ENCODE results near the gene ZFP36L2. TPM values are rescaled to one million over a fixed set of nuclear protein-coding genes. Genes with fewer than 3 reads are reported as not detected.
A peak's percentile ranks its signal among the peaks of the same experiment; 100 is the strongest.

Gene ZFP36L2
- total RNA-seq, 1 experiment from 2014 or later: 9.4 TPM

GRCh38 chr2:43248621-43249020 lies 22.2 kb upstream of the ZFP36L2 start:
- DNase-seq (ENCODE audit: low read depth): no peak

DNA sequence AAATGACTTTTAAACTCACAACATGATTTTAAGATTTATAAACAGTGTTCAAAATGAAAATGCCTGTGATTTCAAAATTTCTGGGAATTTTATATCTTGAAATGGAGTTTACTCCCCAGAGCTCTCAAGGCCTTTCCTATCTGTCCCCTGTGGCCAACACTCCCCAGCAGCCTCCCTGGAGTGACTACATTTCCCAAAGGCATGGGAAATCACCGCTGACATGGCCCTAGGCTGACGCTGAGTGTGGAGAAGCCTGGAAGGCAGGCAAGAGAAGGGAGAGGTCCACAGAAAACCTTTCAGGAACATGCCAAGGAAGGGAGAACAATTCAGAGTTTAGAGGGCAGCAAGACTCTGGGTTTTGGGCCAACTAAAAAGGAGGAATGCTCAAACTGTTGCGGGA lies 20.2 kb upstream of the ZFP36L2 start:
- no peak for DNase-seq (ENCODE audit: low read depth)

DNA sequence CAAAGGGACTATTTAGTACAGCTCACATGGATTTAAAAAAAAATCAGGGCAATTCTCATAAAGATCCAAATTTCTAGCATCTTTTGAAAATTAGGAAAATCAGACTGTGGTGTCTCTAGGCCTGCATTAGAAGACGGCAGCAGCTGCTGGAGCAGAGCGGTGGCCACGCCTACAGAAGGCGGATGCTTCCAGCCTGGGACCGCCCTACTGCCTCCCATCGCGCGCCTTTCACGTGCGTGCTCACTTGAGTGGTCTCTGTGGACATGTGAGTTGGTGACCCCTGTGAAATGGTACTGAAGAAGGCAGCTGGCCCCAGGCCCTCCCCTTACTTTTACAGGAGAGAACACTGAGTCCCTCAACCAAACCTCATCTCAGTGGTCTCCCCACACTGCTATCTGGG lies 15.2 kb upstream of the ZFP36L2 start:
- DNase-seq (ENCODE audit: low read depth): no peak

DNA sequence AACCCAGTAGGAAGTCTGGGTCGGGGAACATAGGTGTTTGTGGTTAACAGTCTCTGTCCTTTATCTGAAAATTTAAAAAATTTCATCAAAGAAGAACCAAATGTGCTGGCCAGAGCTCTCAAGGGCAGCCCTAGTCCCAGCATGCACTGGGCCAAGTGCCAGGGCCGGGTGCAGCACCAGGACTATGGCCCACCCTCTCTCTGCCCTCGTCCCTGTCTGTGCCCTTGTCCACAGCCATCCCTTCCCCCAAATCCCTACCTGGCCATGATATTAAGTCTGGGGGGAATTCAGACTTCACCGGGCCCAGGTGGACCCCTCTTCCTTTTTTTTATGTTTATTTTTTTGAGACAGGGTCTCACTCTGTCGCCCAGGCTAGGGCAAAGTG lies 14.4 kb upstream of the ZFP36L2 start:
- DNase-seq (ENCODE audit: low read depth): no peak

- DNase-seq (ENCODE audit: low read depth): no peak
Measured at GRCh38 chr2:43239981-43240765, 13.8 kb upstream of the ZFP36L2 start.

- DNase-seq (ENCODE audit: low read depth): no peak
Measured at GRCh38 chr2:43238813-43239212, 12.4 kb upstream of the ZFP36L2 start.

DNA sequence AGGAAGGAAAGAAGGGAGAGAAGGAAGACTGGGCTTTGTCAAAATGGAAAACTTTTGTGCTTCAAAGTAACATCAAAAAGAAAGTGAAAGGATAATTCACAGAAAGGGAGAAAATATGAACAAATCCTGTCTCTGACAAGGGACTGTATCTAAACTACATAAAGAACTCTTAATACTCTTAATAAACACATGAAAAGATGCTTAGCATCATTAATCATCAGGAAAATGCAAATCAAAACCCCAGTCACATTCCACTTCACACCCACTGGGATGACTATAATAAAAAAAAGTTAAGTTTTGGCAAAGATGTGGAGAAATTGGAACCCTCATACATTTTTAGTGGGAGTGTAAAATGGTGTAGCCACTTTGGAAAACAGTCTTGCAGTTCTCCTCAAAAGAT lies 11.8 kb upstream of the ZFP36L2 start:
- DNase-seq (ENCODE audit: low read depth): no peak

DNA sequence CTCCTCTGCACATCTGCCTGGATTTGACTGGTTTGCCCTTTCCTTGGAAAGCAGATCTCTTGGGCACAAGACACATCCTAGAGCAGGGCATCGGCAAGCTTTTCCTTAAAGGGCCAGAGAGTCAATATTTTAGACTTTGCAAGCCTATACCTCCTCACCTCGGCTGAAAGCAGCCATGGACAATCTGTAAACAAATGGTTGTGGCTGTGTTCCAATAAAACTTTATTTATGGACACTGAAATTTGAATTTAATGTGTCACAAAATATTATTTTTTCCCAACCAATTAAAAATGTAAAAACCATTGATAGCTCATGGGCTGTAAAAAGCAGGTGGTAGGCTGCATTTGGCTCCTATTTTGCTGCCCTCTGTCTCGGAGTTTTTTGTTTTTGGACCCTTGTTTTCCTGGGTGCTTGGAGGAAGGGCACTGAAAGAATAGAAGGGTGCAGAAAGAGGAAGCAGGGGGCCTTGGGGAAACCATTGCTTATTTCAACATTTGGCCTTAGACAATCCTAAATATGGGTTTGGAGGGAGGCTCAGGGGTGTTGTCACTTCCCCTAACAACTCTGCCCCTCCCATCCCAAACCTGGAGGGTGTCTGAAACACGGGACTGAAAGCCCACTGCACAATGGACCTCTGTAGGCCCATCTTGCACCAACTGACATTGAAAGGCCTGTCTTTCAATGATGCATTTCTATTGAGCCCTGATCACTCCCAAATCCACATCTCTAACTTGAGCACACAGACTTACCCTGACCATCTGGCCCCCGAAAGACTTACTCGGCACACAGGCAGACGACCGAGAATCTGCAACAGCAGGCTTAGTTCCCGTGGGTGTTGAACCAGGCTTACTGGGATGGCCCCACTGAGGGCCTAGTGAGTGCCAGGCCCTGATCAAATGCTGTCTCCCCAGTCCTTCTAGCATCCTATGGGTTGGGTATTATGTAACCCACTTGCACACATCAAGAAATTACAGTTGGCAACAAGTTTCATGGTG lies 7.1 kb upstream of the ZFP36L2 start:
- DNase-seq (ENCODE audit: low read depth): no peak

- no peak for DNase-seq (ENCODE audit: low read depth)
Measured at GRCh38 chr2:43230951-43231827, 4.8 kb upstream of the ZFP36L2 start.

GRCh38 chr2:43230351-43230885 lies 4.0 kb upstream of the ZFP36L2 start:
- DNase-seq (ENCODE audit: low read depth): no peak

- no peak for DNase-seq (ENCODE audit: low read depth)
Measured at GRCh38 chr2:43228756-43229659, 2.6 kb upstream of the ZFP36L2 start.

DNA sequence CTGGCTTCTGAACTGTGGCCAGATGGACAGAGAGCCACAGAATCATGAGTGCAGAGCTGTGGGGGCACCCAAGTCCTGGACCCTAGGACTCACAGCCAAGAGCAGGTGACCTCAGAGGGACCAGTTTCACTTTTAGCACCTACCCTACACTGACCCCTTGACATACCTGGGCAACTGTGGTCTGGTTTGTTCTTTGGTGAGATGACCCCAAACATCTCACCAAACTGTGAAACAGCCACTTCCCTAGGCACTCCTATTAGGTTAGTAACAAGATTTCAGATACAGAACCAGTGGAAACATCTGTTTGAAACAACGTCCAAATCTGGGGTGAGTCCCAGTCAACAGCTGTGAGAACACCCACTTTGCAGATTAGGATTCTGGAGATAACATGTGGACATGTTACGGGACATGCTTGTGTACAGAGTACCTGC lies 1.9 kb upstream of the ZFP36L2 start:
- peak; percentile 9 for DNase-seq (ENCODE audit: low read depth)

DNA sequence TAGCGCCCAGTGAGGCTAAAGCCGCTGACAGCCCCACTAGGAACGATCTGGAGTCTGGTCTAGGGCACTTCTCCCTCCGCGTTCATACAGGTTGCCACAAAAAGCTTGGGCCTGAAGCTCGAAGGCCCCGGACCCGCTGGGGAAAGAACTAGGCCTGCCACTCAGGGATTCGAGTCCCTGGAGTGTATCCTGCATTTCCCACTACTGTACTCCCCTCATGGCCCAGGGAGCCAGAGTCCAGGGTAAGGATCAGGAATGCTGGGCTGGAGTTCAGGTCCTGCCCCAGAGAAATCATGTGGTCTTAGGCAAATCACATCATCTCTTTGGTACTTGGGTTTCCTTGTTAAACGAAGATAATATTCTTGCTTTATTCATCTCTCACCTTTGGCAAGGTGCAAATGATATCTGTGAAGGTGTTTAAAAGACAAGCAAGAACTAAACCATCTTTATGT lies 1.4 kb upstream of the ZFP36L2 start:
- DNase-seq (ENCODE audit: low read depth): no peak

- peak; percentile 76 for DNase-seq (ENCODE audit: low read depth)
Measured at GRCh38 chr2:43226955-43227829, 786 bp upstream of the ZFP36L2 start.

GRCh38 chr2:43225788-43226557 lies 433 bp downstream of the ZFP36L2 start:
- peak; percentile 72 for DNase-seq (ENCODE audit: low read depth)

GRCh38 chr2:43225093-43225787 lies 1.2 kb downstream of the ZFP36L2 start:
- peak; percentile 61 for DNase-seq (ENCODE audit: low read depth)

DNA sequence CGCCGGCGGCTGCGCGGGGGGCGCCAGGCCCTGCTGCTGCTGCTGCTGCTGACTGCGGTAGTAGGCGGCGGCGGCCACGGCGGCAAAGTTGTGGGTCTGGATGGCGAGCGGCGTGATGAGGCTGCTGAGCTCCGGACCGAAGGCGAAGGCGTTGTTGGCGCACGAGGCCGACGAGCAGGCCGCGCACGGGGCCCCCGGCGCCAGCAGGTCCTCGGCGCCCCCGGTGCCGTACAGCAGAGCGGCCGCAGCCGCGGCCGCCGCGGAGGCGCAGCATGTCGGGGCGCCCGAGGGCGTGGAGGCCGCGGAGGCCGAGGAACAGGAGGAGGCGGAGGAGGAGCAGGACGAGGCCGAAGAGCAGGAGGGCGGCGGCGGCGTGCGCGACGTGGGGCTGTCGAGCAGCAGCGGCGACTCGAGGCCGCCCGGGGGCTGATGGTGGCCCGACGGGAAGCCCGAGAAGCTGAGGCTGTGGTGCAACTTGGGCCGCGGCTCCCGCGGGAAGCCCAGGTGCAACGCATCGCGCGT lies 1.8 kb downstream of the ZFP36L2 start:
- DNase-seq (ENCODE audit: low read depth): peak; percentile 35
